Hepatocyte (in vitro differentiated cells): Measurements from ENCODE around the gene USP50. TPM values are rescaled to one million over a fixed set of nuclear protein-coding genes. Genes with fewer than 3 reads are reported as not detected.

ENCODE experiments used
- DNase-seq: peaks from one replicate; pipeline ENCODE4 v3.0.0-alpha.2; 2016; ENCODE audit warnings: low spot score
- H2AFZ ChIP-seq: fragments of 200-600 bp; sonication (generic); 2 replicates; pipeline ENCODE4 v1.6.0; 2016; ENCODE audit warnings: antibody characterized with exemption, mild to moderate bottlenecking
- H3K27ac ChIP-seq: fragments of 200-600 bp; sonication (generic); 2 replicates; pipeline ENCODE4 v1.5.1; 2016; ENCODE audit warnings: mild to moderate bottlenecking
- H3K27me3 ChIP-seq: fragments of 200-600 bp; sonication (generic); 2 replicates; pipeline ENCODE4 v1.6.1; 2016
- H3K36me3 ChIP-seq: fragments of 200-600 bp; sonication (generic); replicated peaks from 2 replicates; pipeline ENCODE4 v1.5.1; 2016; ENCODE audit warnings: low read depth; ENCODE audit not compliant: insufficient read depth
- H3K4me1 ChIP-seq: fragments of 200-600 bp; sonication (generic); 2 replicates; pipeline ENCODE4 v1.5.1; 2016; ENCODE audit warnings: mild to moderate bottlenecking, moderate library complexity; ENCODE audit not compliant: insufficient read depth
- H3K4me2 ChIP-seq: fragments of 200-600 bp; sonication (generic); 2 replicates; pipeline ENCODE4 v1.6.0; 2016
- H3K4me3 ChIP-seq: fragments of 200-600 bp; sonication (generic); 2 replicates; pipeline ENCODE4 v1.5.1; 2016; ENCODE audit warnings: mild to moderate bottlenecking
- H3K79me2 ChIP-seq: fragments of 200-600 bp; sonication (generic); 2 replicates; pipeline ENCODE4 v1.6.0; 2017; ENCODE audit warnings: mild to moderate bottlenecking
- H3K9me2 ChIP-seq: fragments of 200-600 bp; sonication (generic); replicated peaks from 2 replicates; pipeline ENCODE4 v1.6.0; 2017; ENCODE audit warnings: mild to moderate bottlenecking; ENCODE audit not compliant: insufficient read depth
- H3K9me3 ChIP-seq: fragments of 200-600 bp; sonication (generic); 2 replicates; pipeline ENCODE4 v1.5.1; 2016; ENCODE audit warnings: low read depth, mild to moderate bottlenecking
- H4K20me1 ChIP-seq: fragments of 200-600 bp; sonication (generic); 2 replicates; pipeline ENCODE4 v1.6.0; 2016; ENCODE audit warnings: mild to moderate bottlenecking; ENCODE audit not compliant: insufficient read depth, poor library complexity, severe bottlenecking
- CTCF ChIP-seq: fragments of 200-600 bp; sonication (generic); IDR thresholded peaks from 2 replicates; pipeline ENCODE4 v1.5.1; 2016; ENCODE audit warnings: antibody characterized with exemption, mild to moderate bottlenecking; ENCODE audit not compliant: poor library complexity
- EZH2 ChIP-seq: fragments of 200-600 bp; sonication (generic); IDR thresholded peaks from 2 replicates; pipeline ENCODE4 v1.6.1; 2016; ENCODE audit warnings: antibody characterized with exemption, mild to moderate bottlenecking, borderline replicate concordance
- EZH2phosphoT487 ChIP-seq: fragments of 200-600 bp; sonication (generic); IDR thresholded peaks from one replicate; pipeline ENCODE4 v1.6.1; 2018; ENCODE audit warnings: antibody characterized with exemption, mild to moderate bottlenecking, low read depth, moderate library complexity; ENCODE audit not compliant: unreplicated experiment, severe bottlenecking
- WGBS: methylation state at CpG from one replicate; pipeline ENCODE4 v1.1.6; 2016; ENCODE audit warnings: low lambda C conversion rate; ENCODE audit errors: missing lambda C conversion rate; 5-methylcytosine and 5-hydroxymethylcytosine counted together
- polyA plus RNA-seq: library from polyadenylated mRNA; unstranded; fragments of >200 nt; fragmentation: Nextera tagmentation; extraction: Ambion mirVana; gene quantifications from 2 replicates; pipeline ENCODE4 v1.2.1, GENCODE V29; 2016
- total RNA-seq: library from RNA; depleted of rRNA; stranded (reverse); fragments of >200 nt; gene quantifications from 2 replicates; pipeline ENCODE4 v1.2.3, GENCODE V29; 2014

Gene USP50
- total RNA-seq (not detected in 2 replicates), polyA plus RNA-seq (0.29 and 0.74 TPM in 2 replicates)

DNA sequence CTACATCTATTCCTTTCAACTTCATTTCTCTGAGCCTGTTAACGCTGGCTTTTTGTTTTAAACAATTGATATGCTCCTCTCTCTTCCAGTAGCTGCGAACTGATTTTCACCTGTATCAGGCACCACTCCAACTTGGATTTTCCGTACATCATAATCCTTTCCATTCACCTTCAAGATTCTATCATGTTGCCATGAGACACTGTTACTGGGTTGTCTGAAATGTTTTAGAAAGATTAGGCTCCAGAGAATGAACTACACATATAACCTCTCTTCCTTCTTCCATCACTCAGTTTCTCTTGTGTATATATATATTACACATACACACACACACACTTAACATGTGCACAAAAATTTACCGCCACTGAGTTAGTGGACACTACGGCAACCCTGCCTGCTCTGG lies at the start of gene USP50:
TSS of gene USP50 (minus strand) at position 101 of the 400 bp plus-strand sequence. CDS start 141 bp downstream, outside the sequence.
- H3K9me2 ChIP-seq: no peaks in the 10 kb centered on the region
- H3K4me3 ChIP-seq: no peak within 1 kb of the TSS
- H3K79me2 ChIP-seq: no peaks in the 10 kb centered on the region
- no peaks in the 10 kb centered on the region for H3K9me3 ChIP-seq
- H3K27me3 ChIP-seq: no peaks in the 10 kb centered on the region
- no peak within 1 kb of the TSS for H3K4me2 ChIP-seq
- no peak for TF ChIP-seq CTCF
- TF ChIP-seq EZH2phosphoT487: no peak
- TF ChIP-seq EZH2: no peak
- no peak for DNase-seq
- H4K20me1 ChIP-seq: no peaks in the 10 kb centered on the region
- no peak within 1 kb of the TSS for H2AFZ ChIP-seq
- H3K4me1 ChIP-seq: peaks cover 3% of the 10 kb centered on the region
- WGBS: 93% methylated on average over 5 of the region's 5 CpGs
- H3K36me3 ChIP-seq: no peaks in the 10 kb centered on the region
- no peak within 1 kb of the TSS for H3K27ac ChIP-seq

GRCh38 chr15:50594311-50594710 lies 47.8 kb upstream of the USP50 start:
- no peaks in the 10 kb centered on the region for H3K79me2 ChIP-seq
- 99% methylated on average over 2 of the region's 2 CpGs for WGBS
- H3K27ac ChIP-seq: no peak overlapping the region
- H3K36me3 ChIP-seq: peaks cover 7% of the 10 kb centered on the region
- H3K4me3 ChIP-seq: no peak overlapping the region
- TF ChIP-seq EZH2: no peak
- no peak for TF ChIP-seq EZH2phosphoT487
- TF ChIP-seq CTCF: no peak
- H3K9me3 ChIP-seq: no peaks in the 10 kb centered on the region
- no peaks in the 10 kb centered on the region for H4K20me1 ChIP-seq
- no peak overlapping the region for H3K4me2 ChIP-seq
- H3K9me2 ChIP-seq: no peaks in the 10 kb centered on the region
- no peaks in the 10 kb centered on the region for H3K4me1 ChIP-seq
- H2AFZ ChIP-seq: no peak overlapping the region
- no peaks in the 10 kb centered on the region for H3K27me3 ChIP-seq
- DNase-seq: no peak

DNA sequence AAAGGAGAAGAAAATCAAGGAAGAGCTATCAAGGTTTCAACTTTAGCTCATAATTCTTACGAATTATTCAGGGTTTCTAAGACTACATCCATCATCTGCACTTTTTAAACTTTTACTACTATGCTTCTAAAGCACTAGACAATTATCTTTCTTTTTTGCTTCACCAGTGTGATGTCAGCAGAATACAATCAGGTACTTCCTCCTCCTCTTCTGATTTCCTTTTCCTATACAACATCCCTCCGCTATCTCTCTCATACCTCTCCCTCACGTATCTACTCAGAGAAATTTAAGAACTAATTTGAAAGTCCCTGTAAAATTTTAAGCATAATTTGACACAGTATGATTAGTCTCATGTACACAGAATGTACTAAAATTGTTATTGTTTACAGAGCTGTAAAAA lies 47.3 kb upstream of the USP50 start:
- peaks cover 7% of the 10 kb centered on the region for H3K36me3 ChIP-seq
- no peaks in the 10 kb centered on the region for H4K20me1 ChIP-seq
- no peaks in the 10 kb centered on the region for H3K4me1 ChIP-seq
- WGBS: 81% methylated on average over 3 of the region's 3 CpGs
- H3K27ac ChIP-seq: no peak overlapping the region
- H3K4me2 ChIP-seq: no peak overlapping the region
- H3K9me2 ChIP-seq: no peaks in the 10 kb centered on the region
- no peaks in the 10 kb centered on the region for H3K79me2 ChIP-seq
- no peaks in the 10 kb centered on the region for H3K9me3 ChIP-seq
- DNase-seq: no peak
- TF ChIP-seq EZH2: no peak
- no peak for TF ChIP-seq CTCF
- no peak for TF ChIP-seq EZH2phosphoT487
- no peak overlapping the region for H3K4me3 ChIP-seq
- no peaks in the 10 kb centered on the region for H3K27me3 ChIP-seq
- no peak overlapping the region for H2AFZ ChIP-seq

DNA sequence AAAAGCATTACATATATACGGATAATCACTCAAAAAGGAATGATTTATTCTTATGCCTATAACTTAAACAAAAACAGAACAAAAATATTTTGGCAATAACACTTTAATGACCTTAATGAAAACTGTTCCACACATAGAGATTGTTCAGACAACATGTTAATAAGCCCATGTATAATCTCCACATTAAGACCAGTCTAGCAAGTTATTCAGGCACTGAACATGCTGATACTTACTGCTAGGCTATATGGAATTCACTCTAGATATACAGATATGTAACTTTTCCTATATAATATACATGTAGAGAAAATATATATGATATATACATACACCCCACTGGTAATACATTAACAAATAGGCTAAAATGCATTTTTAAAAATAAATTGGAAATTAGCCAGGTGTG lies 43.8 kb upstream of the USP50 start:
- no peak for DNase-seq
- Histone ChIP-seq H3K9me2 (no peaks in the 10 kb centered on the region), H3K27me3 (no peaks in the 10 kb centered on the region), H3K27ac (no peak overlapping the region), H2AFZ (no peak overlapping the region), H3K4me3 (no peak overlapping the region), H3K79me2 (no peaks in the 10 kb centered on the region), H3K9me3 (no peaks in the 10 kb centered on the region), H3K4me1 (no peaks in the 10 kb centered on the region), H3K36me3 (peaks cover 11% of the 10 kb centered on the region), H3K4me2 (no peak overlapping the region), H4K20me1 (no peaks in the 10 kb centered on the region)
- no peak for TF ChIP-seq CTCF
- no peak for TF ChIP-seq EZH2
- no peak for TF ChIP-seq EZH2phosphoT487
- WGBS: 83% methylated on average over 1 of the region's 1 CpG
